ENCODE results near the gene PPIC.

PPIC gene

GRCh38 chr5:123036391-123037103, at the start of gene PPIC:
Gene PPIC, minus strand, starts transcription at chr5:123036725. Its CDS starts 100 bp downstream, at chr5:123036625.
- peak; percentile 84 for DNase-seq

- DNase-seq = no peak
These were observed 49.2 kb upstream of the PPIC start for GRCh38 chr5:123085638-123086286.

GRCh38 chr5:123084730-123085605, 48.4 kb upstream of the PPIC start:
- no peak for DNase-seq

- DNase-seq = no peak
These were observed 46.8 kb upstream of the PPIC start for GRCh38 chr5:123083298-123083697.

GRCh38 chr5:123080215-123080614, 43.7 kb upstream of the PPIC start:
- DNase-seq = no peak

GRCh38 chr5:123075521-123076163, 39.1 kb upstream of the PPIC start:
- DNase-seq = no peak

- DNase-seq = no peak
These were observed 31.9 kb upstream of the PPIC start for GRCh38 chr5:123068368-123068938.

GRCh38 chr5:123066016-123066415, 29.5 kb upstream of the PPIC start:
- no peak for DNase-seq

GRCh38 chr5:123059455-123059854, 22.9 kb upstream of the PPIC start:
- no peak for DNase-seq

GRCh38 chr5:123051206-123051605, 14.7 kb upstream of the PPIC start:
- DNase-seq = no peak

- DNase-seq = peak; percentile 26
These were observed 11.2 kb upstream of the PPIC start for GRCh38 chr5:123047706-123048105.

GRCh38 chr5:123046222-123046621, 9.7 kb upstream of the PPIC start:
- DNase-seq = no peak

GRCh38 chr5:123044926-123045617, 8.5 kb upstream of the PPIC start:
- DNase-seq = no peak

GRCh38 chr5:123039673-123040072, 3.1 kb upstream of the PPIC start:
- DNase-seq = no peak

GRCh38 chr5:123037104-123037418, 536 bp upstream of the PPIC start:
- DNase-seq = no peak

- DNase-seq = peak; percentile 63
These were observed 571 bp downstream of the PPIC start for GRCh38 chr5:123035918-123036390.

GRCh38 chr5:123035360-123035917, 1.1 kb downstream of the PPIC start:
- peak; percentile 57 for DNase-seq

- DNase-seq = no peak
These were observed 3.3 kb downstream of the PPIC start for GRCh38 chr5:123033157-123033671.

GRCh38 chr5:123028222-123028621, 8.3 kb downstream of the PPIC start:
- DNase-seq = no peak

GRCh38 chr5:123014689-123015088, 21.8 kb downstream of the PPIC start:
- DNase-seq = no peak

GRCh38 chr5:123012321-123012720, 24.2 kb downstream of the PPIC start:
- no peak for DNase-seq

GRCh38 chr5:123007754-123008153, 28.8 kb downstream of the PPIC start:
- no peak for DNase-seq

All from EL (cell line).